Endothelial cell of umbilical vein (primary cell): Measurements from ENCODE around the gene LEP. TPM values are rescaled to one million over a fixed set of nuclear protein-coding genes. Genes with fewer than 3 reads are reported as not detected.

Source experiments
- Bru-seq: library from RNA; stranded (reverse); fragments of 400-500 nt; gene quantifications from one replicate; lab custom pipeline; 2021; lab: Mats Ljungman, UMichigan
- BruChase-seq, 2 experiments: library from RNA; stranded (reverse); fragments of 400-500 nt; gene quantifications; one replicate each; lab custom pipeline; 2021; lab: Mats Ljungman, UMichigan
- BruUV-seq: library from RNA; stranded (reverse); fragments of 400-500 nt; replicated peaks from 2 replicates; lab custom pipeline; 2021; lab: Mats Ljungman, UMichigan
- CTCF ChIA-PET: fragments of 300-600, 350-600 bp; sonication (Branson Sonifier 250); formaldehyde crosslinking; loops from one replicate; lab custom pipeline; 2021; ENCODE audit warnings: antibody characterized with exemption, inconsistent platforms; lab: Charles Lee
- POLR2A ChIA-PET: fragments of 300-600, 350-600 bp; sonication (Branson Sonifier 250); formaldehyde crosslinking; loops from one replicate; lab custom pipeline; 2021; ENCODE audit warnings: antibody characterized with exemption, inconsistent platforms; lab: Charles Lee
- DNase-seq: peaks from one replicate; pipeline ENCODE4 v3.0.0-alpha.2; 2011; ENCODE audit warnings: low read depth, low spot score
- FAIRE-seq: peaks from 2 replicates; lab custom pipeline; 2011; peaks lifted over from hg19 to GRCh38; lab: Jason Lieb, UNC
- H2AFZ ChIP-seq: 2 replicates; pipeline ENCODE4 v1.6.0; 2012; ENCODE audit warnings: low read depth, low read length, control low read depth, inconsistent platforms
- H3K27ac ChIP-seq: 2 replicates; pipeline ENCODE4 v1.5.1; 2011; ENCODE audit warnings: low read depth, mild to moderate bottlenecking, control low read depth, low read length, moderate library complexity; ENCODE audit not compliant: insufficient read depth
- H3K27me3 ChIP-seq, 2 experiments: 2 replicates each; pipeline versions ENCODE4 v1.6.0 to v1.6.1; 2011; ENCODE audit warnings: low read length in 2 of 2, mixed read lengths in 1 of 2; ENCODE audit not compliant: control insufficient read depth in 2 of 2, insufficient read depth in 2 of 2
- H3K36me3 ChIP-seq, 2 experiments: 2 replicates in 1 of 2; 3 replicates in 1 of 2; pipeline ENCODE4 v1.5.1; 2011; ENCODE audit warnings: low read length in 2 of 2, mild to moderate bottlenecking in 1 of 2, moderate library complexity in 1 of 2; ENCODE audit not compliant: control insufficient read depth in 2 of 2, insufficient read depth in 2 of 2; ENCODE audit errors: extremely low read depth in 1 of 2
- H3K4me1 ChIP-seq: 3 replicates; pipeline ENCODE4 v1.5.1; 2011; ENCODE audit warnings: mild to moderate bottlenecking, low read length; ENCODE audit not compliant: control insufficient read depth, insufficient read depth; ENCODE audit errors: extremely low read depth
- H3K4me2 ChIP-seq: 2 replicates; pipeline ENCODE4 v1.6.1; 2011; ENCODE audit warnings: low read length, control low read depth, mixed read lengths; ENCODE audit not compliant: insufficient read depth
- H3K4me3 ChIP-seq, 3 experiments: fragments of 200-600 bp in 1 of 3; sonication (generic), shearing (Covaris generic) in 1 of 3; replicated peaks in 1 of 3; 2 replicates each; pipeline ENCODE4 v1.5.1; 2011 to 2016; ENCODE audit warnings: control low read depth in 3 of 3, low read length in 3 of 3, mild to moderate bottlenecking in 2 of 3, inconsistent platforms in 1 of 3, low read depth in 1 of 3, moderate library complexity in 1 of 3; ENCODE audit not compliant: insufficient read depth in 1 of 3
- H3K79me2 ChIP-seq: 2 replicates; pipeline ENCODE4 v1.6.0; 2012; ENCODE audit warnings: low read length, inconsistent platforms; ENCODE audit not compliant: control insufficient read depth, insufficient read depth
- H3K9ac ChIP-seq: replicated peaks from 2 replicates; pipeline ENCODE3; 2011; ENCODE audit warnings: low read length, control low read depth; ENCODE audit not compliant: insufficient read depth; ENCODE audit errors: extremely low read depth
- H3K9me1 ChIP-seq: replicated peaks from 3 replicates; pipeline ENCODE4 v1.6.0; 2011; ENCODE audit warnings: mild to moderate bottlenecking, low read length; ENCODE audit not compliant: control insufficient read depth, insufficient read depth; ENCODE audit errors: extremely low read depth
- H3K9me3 ChIP-seq: replicated peaks from 2 replicates; pipeline ENCODE4 v1.5.1; 2012; ENCODE audit warnings: low read length, inconsistent platforms; ENCODE audit not compliant: control insufficient read depth, insufficient read depth
- H4K20me1 ChIP-seq: replicated peaks from 2 replicates; pipeline ENCODE3; 2011; ENCODE audit warnings: mild to moderate bottlenecking, low read length; ENCODE audit not compliant: control insufficient read depth, insufficient read depth; ENCODE audit errors: extremely low read depth
- EZH2 ChIP-seq: IDR thresholded peaks from 2 replicates; pipeline ENCODE4 v1.6.1; 2012; ENCODE audit warnings: borderline replicate concordance, low read depth, mild to moderate bottlenecking, moderate library complexity, low read length, inconsistent platforms; ENCODE audit not compliant: severe bottlenecking
- FOS ChIP-seq: IDR thresholded peaks from 2 replicates; pipeline ENCODE4 v1.6.1; 2011; ENCODE audit warnings: mild to moderate bottlenecking, low read length, moderate library complexity, borderline replicate concordance; ENCODE audit not compliant: insufficient read depth
- GATA2 ChIP-seq: IDR thresholded peaks from 2 replicates; pipeline ENCODE4 v1.7.0; 2011; ENCODE audit warnings: low read depth, mild to moderate bottlenecking, moderate library complexity, mixed read lengths, low read length; ENCODE audit not compliant: insufficient read length, insufficient read depth
- JUN ChIP-seq: IDR thresholded peaks from 2 replicates; pipeline ENCODE4 v1.6.1; 2011; ENCODE audit warnings: borderline replicate concordance, low read depth; ENCODE audit not compliant: insufficient read length, insufficient read depth
- MYC ChIP-seq: IDR thresholded peaks from one replicate; pipeline ENCODE4 v1.6.1; 2011; ENCODE audit warnings: mild to moderate bottlenecking, low read depth, low read length
- POLR2AphosphoS5 ChIP-seq: IDR thresholded peaks from 2 replicates; pipeline ENCODE4 v1.6.1; 2012; ENCODE audit warnings: low read depth, mild to moderate bottlenecking, control low read depth, low read length, moderate library complexity; ENCODE audit not compliant: insufficient read depth
- dilution Hi-C: fragments of 300-500 bp; cut with MboI; formaldehyde crosslinking; loops from one replicate; pipeline ENCODE4 v1.15.0; 2019; ENCODE audit warnings: low sequenced_read_pairs; ENCODE audit not compliant: extremely low pct_ligation_motif_present
- intact Hi-C: fragments of 100-400 bp; cut with micrococcal nuclease; formaldehyde crosslinking; loops from one replicate; pipeline ENCODE4 v1.10.0; 2022
- long read RNA-seq: library from polyadenylated mRNA; stranded (forward); transcript quantifications from one replicate; pipeline ENCODE4 v2.0.0, GENCODE V29; 2021
- polyA minus RNA-seq, 3 experiments: library from RNA; depleted of rRNA, polyadenylated mRNA; stranded (reverse); fragments of >200 nt; gene quantifications; 1 replicate in 1 of 3; 2 replicates in 2 of 3; pipeline ENCODE4 v1.2.3, GENCODE V29; 2011
- polyA plus RNA-seq, 4 experiments: library from polyadenylated mRNA; depleted of rRNA in 3 of 4; stranded (reverse) in 3 of 4; unstranded in 1 of 4; fragments of >200 nt; gene quantifications; 2 replicates each; pipeline versions ENCODE4 v1.2.1 to v1.2.3, GENCODE V29; 2011 to 2012; ENCODE audit warnings: missing spikeins in 1 of 4
- total RNA-seq: library from RNA; stranded (reverse); gene quantifications from 2 replicates; pipeline ENCODE4 v1.2.3, GENCODE V29; 2021
- TF ChIP-seq, protein P1 (sequence below), 2 donors: IDR thresholded peaks; 1 replicate in 1 of 2; 2 replicates in 1 of 2; pipeline ENCODE4 v1.5.1; 2011; ENCODE audit warnings: low read length in 2 of 2, mild to moderate bottlenecking in 2 of 2, moderate library complexity in 2 of 2, control low read depth in 1 of 2, inconsistent platforms in 1 of 2, low read depth in 1 of 2; ENCODE audit not compliant: insufficient read depth in 1 of 2; ENCODE audit errors: extremely low read depth in 1 of 2
- TF ChIP-seq, protein P2 (sequence below): IDR thresholded peaks from 2 replicates; pipeline ENCODE4 v1.6.1; 2011; ENCODE audit not compliant: insufficient read depth, insufficient read length

Gene LEP
- total RNA-seq (not detected in 2 replicates), polyA plus RNA-seq (not detected in 2 replicates), polyA minus RNA-seq (not detected in 2 replicates), Bru-seq, nascent RNA (not detected), BruChase-seq, experiment 1, labeled RNA remaining after a 6-hour chase (not detected), BruChase-seq, experiment 2, labeled RNA remaining after a 2-hour chase (not detected)
- polyA plus RNA-seq (2011; cell fraction: cytosol; rRNA removed): not detected in 2 replicates
- polyA plus RNA-seq (2011; cell fraction: nucleus; rRNA removed): not detected in 2 replicates
- not detected in 2 replicates for polyA plus RNA-seq (2012)
- not detected for polyA minus RNA-seq (2011; cell fraction: cytosol; rRNA and poly(A)+ RNA removed)
- not detected in 2 replicates for polyA minus RNA-seq (2011; cell fraction: nucleus; rRNA and poly(A)+ RNA removed)
- long read RNA-seq: 0 reads

DNA sequence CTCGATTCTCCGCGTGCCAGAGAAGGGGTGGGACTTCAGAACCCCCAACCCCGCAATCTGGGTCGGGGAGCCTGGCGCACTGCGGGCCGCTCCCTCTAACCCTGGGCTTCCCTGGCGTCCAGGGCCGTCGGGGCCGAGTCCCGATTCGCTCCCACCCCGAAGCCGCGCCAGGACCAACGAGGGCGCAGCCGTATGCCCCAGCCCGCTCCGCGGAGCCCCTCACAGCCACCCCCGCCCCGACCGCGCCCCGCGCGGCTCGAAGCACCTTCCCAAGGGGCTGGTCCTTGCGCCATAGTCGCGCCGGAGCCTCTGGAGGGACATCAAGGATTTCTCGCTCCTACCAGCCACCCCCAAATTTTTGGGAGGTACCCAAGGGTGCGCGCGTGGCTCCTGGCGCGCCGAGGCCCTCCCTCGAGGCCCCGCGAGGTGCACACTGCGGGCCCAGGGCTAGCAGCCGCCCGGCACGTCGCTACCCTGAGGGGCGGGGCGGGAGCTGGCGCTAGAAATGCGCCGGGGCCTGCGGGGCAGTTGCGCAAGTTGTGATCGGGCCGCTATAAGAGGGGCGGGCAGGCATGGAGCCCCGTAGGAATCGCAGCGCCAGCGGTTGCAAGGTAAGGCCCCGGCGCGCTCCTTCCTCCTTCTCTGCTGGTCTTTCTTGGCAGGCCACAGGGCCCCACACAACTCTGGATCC, at the start of gene LEP:
Gene LEP (plus strand): TSS at position 583 of the 691 bp plus-strand sequence. CDS start 10,741 bp downstream, outside the sequence.
- FAIRE-seq: no peak
- no peaks in the 10 kb centered on the region for H3K4me1 ChIP-seq

DNA sequence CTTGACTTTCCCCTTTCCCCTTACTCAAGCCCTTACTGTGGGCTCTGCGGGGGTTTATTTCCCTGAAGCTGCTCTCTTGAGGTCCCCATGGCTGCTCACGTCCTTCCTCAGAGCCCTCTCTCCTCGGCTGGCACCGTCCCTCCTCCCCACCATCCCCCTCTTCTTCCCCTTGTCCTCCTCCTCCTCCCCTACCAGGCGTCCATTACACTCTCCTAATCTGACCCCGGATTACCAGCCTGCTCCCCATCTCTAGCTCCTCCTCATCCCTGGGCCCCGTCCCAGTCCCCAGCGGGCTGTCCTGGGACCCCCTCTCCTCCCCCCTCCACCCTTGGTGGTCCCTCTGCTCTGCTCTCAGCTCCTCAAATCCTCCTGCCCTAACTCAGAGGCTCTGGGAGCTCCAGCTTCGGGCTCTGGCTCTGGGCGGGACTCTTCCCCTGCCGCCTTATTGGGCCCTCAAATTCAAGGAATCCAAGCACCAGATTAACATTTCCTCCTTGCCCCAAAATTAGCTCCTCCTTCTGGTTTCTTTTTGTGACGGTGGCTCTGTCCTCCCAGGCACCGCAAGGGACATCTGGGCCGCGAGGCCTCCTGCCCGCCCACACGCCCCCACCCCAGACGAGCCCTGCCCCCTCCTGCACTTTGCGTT, 48.5 kb upstream of the LEP start:
- CTCF ChIA-PET: interaction anchor here (0.6 to 0.7 kb wide), 3 partner anchors 16 to 607 kb away, joined by 4 read pairs; partner anchors contain the start of gene GCC1

More for the DNA sequence above, at the start of gene LEP:
- Histone ChIP-seq H3K4me2 (no peak within 1 kb of the TSS), H3K9me1 (no peaks in the 10 kb centered on the region), H3K9me3 (no peaks in the 10 kb centered on the region), H2AFZ (no peak within 1 kb of the TSS), H3K9ac (no peak within 1 kb of the TSS), H3K4me3 (no peak within 1 kb of the TSS), H4K20me1 (no peaks in the 10 kb centered on the region), H3K27ac (no peak within 1 kb of the TSS), H3K36me3 (no peaks in the 10 kb centered on the region), H3K27me3 (peaks cover 20 to 25% of the 10 kb centered on the region in 2 experiments), H3K79me2 (no peaks in the 10 kb centered on the region)
- no TSS peak for BruUV-seq
- POLR2A ChIA-PET: no interaction called here
- intact Hi-C loops (no loop called here), dilution Hi-C loops (no loop called here)
- CTCF ChIA-PET: no interaction called here
- no peak for TF ChIP-seq MYC
- peak; percentile 45 for TF ChIP-seq EZH2
- DNase-seq: no peak

More for the DNA sequence above, 48.5 kb upstream of the LEP start:
- POLR2A ChIA-PET: no interaction called here
- H3K27me3 ChIP-seq: peaks cover 13 to 20% of the 10 kb centered on the region in 2 experiments
- H3K4me1 ChIP-seq: no peaks in the 10 kb centered on the region
- FAIRE-seq (no peak), DNase-seq (no peak)
- H3K9me3 ChIP-seq: peaks cover 5% of the 10 kb centered on the region
- H3K9ac ChIP-seq: no peak overlapping the region
- intact Hi-C loops (no loop called here), dilution Hi-C loops (no loop called here)
- no peaks in the 10 kb centered on the region for H3K36me3 ChIP-seq
- no TSS peak for BruUV-seq
- TF ChIP-seq JUN: no peak
- TF ChIP-seq FOS: no peak
- no peak for TF ChIP-seq MYC
- TF ChIP-seq EZH2: no peak
- TF ChIP-seq, protein P1, sequence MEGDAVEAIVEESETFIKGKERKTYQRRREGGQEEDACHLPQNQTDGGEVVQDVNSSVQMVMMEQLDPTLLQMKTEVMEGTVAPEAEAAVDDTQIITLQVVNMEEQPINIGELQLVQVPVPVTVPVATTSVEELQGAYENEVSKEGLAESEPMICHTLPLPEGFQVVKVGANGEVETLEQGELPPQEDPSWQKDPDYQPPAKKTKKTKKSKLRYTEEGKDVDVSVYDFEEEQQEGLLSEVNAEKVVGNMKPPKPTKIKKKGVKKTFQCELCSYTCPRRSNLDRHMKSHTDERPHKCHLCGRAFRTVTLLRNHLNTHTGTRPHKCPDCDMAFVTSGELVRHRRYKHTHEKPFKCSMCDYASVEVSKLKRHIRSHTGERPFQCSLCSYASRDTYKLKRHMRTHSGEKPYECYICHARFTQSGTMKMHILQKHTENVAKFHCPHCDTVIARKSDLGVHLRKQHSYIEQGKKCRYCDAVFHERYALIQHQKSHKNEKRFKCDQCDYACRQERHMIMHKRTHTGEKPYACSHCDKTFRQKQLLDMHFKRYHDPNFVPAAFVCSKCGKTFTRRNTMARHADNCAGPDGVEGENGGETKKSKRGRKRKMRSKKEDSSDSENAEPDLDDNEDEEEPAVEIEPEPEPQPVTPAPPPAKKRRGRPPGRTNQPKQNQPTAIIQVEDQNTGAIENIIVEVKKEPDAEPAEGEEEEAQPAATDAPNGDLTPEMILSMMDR (IDR thresholded peaks at IDR 0.05; ENCODE audit: extremely low read depth in 1 of 2, insufficient read depth in 1 of 2, low read depth in 1 of 2, low read length in 2 of 2): no peak
- no peak for TF ChIP-seq GATA2
- TF ChIP-seq, protein P2, sequence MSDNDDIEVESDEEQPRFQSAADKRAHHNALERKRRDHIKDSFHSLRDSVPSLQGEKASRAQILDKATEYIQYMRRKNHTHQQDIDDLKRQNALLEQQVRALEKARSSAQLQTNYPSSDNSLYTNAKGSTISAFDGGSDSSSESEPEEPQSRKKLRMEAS: no peak
- TF ChIP-seq POLR2AphosphoS5: no peak
- no peaks in the 10 kb centered on the region for H3K79me2 ChIP-seq
- H3K4me2 ChIP-seq: no peak overlapping the region
- H3K9me1 ChIP-seq: no peaks in the 10 kb centered on the region
- no peak overlapping the region for H2AFZ ChIP-seq
- H3K4me3 ChIP-seq: no peak overlapping the region
- no peaks in the 10 kb centered on the region for H4K20me1 ChIP-seq
- no peak overlapping the region for H3K27ac ChIP-seq
